ENCODE data around the gene GNAI1.

Gene GNAI1

DNA sequence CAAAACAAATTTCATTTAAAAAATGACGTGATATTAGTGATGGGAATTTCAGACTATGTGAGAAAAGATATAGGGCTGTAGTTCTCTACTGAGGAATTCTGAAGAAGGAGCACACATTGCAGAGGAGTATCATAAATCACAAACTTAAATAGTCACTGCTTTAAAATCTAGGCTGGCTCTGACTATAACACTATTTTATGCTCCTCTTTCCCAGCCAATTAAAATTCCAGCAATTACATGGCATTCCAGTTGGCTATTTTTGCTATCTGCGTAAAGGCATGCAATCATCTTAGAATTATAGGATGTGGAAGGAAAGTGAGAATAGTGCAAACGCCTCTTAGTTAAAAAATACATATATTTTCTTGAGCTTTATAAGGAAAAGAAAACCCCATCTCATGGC lies 123.1 kb downstream of the GNAI1 start:
- DNase-seq, result no peak

GRCh38 chr7:80260606-80261005 lies 126.0 kb downstream of the GNAI1 start:
- no peak for DNase-seq

DNA sequence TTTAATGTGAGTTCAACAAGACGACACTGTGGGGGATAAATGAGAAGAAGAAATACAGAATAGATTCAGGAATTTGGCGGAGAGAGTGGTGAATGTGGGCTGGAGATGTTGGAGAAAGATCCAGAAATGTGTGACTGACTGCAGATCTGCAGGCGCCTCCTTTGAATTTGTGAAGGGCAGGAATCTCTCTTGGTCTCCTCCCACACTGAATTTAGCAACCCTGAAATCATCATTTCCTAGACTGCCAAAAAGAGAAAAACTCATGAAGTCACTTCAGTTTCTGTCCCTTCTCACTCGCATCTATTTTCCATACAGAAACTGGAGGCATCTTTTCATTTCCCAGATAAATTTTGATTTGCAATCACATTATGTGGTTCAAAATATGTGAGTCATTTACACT lies 128.7 kb downstream of the GNAI1 start:
- DNase-seq, result peak; percentile 32

DNA sequence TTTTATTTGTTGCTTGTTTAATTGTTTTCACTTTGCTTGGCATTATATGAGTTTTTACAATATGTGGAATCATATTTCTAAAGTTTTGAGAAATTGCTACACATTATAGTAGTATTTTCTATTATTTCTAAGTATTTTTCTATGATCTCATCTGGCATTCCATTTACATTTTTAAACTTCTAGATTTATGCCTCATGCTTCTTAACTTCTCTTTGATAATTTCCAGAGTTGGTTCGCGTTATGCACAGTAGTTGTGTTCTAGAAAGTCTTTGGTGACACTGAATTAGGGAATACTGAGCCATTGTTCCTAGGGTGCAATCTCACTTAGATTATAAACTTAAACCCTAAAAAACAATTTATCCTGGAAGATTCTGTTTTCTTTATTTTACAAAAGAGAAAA lies 129.2 kb downstream of the GNAI1 start:
- no peak for DNase-seq

DNA sequence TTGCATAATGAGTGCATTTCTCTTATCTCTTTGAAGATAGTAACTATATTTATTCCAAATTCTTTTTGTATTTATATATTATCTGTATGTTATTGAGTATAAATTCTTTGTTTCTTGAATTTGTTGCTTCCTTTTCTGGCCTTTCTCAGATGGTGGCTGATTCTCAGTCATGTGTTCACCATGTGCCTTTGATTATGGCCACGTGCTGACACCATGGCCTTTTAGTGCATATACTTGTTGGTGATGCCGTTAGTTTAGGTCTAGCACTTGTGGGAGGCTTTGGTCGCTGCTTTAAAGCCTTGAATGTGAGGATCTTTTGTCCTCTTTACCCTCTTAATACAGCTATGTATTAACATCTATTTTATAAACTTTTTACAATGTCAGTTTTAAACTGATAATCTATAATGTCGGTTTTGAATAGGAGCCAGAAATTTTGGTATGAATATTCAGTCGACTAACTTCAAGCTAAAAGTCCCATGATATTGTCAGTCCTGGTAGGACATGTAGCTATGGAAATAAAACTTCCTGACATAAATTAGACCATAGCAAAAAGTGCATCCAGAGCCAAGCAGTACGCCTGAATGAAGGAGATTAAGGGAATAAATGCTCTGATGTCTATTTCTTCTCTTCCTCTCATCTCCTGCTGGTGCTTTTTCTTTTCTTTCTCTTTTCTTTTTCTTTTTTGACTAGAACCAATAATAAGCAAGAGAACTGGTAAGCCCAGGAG lies 130.3 kb downstream of the GNAI1 start:
- DNase-seq, result no peak

DNA sequence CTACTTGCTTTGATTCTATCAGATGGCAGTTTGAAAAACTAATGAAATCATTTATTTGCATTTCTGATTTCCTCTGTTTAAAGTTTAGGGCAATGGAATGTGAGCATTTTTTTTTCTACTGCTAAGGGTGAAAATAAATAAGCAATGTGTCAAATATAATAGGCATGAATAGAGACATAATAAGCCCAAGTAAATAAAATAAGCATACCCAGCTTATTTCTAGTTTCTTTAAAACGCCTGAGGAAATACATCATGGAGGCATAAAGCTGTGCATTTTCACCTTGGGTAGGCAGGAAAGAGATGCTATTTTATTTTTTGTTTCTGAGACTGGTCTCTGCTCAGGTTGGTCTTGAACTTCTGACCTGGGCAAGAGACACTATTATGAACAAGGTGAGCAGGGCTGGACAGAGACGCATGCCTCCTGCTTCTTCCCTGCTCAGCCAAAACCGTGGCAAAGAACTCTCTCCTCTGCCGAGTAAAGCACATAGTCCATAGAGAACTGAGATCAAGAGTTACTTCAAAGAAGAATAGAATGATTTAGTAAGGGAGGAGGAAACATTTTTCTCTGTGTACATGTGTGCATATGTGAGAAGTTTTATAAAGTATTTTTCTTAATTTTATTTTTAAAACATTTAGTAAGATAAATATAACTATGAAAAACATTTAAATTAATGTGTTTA lies 138.1 kb downstream of the GNAI1 start:
- no peak for DNase-seq

- DNase-seq, result peak; percentile 42
Measured at GRCh38 chr7:80273327-80273726, 138.7 kb downstream of the GNAI1 start.

DNA sequence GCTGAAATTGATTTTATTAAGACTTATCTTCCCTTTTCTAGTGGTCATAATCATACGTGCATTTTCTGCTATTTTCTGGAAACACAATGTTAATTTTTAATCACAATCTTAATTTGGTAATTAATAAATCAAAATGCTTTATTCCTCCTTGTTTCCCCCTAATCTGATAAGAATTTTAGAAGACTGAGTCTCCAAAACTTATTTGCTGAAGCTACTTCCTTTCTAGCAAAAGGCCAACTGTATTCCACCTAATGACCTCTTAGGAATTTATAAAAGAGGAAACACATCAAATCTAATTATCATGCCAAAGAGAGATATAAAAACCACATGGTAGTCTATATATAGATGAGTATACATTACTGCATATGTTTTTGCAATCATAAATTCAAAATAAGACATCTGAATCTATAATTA lies 140.6 kb downstream of the GNAI1 start:
- no peak for DNase-seq

Data from suppressor macrophage treated with lipopolysaccharide for 4 hours (primary cell).